GM12878 (cell line): ENCODE results near the gene PRR16. TPM values are rescaled to one million over a fixed set of nuclear protein-coding genes. Genes with fewer than 3 reads are reported as not detected.
"Not testable (repeated sequence)": the region's sequence is repeated elsewhere in the genome, so short reads cannot be mapped to it uniquely, and the experiment has no call there.

Experiments
- ATAC-seq: fragments of 200-7000 bp; cut with Tn5 transposase; 3 replicates; pipeline ENCODE4 v1.9.1; 2020; ENCODE audit warnings: mild to moderate bottlenecking, moderate library complexity
- BruUV-seq: library from RNA; stranded (reverse); fragments of 400-500 nt; replicated peaks from 2 replicates; lab custom pipeline; 2021; lab: Mats Ljungman, UMichigan
- CTCF ChIA-PET: fragments of 300-600 bp; sonication (Branson Sonifier 250); formaldehyde crosslinking; extraction: SDS; loops from one replicate; lab custom pipeline; 2021; ENCODE audit warnings: inconsistent platforms; lab: Yijun Ruan, JAX
- POLR2A ChIA-PET: fragments of 350-600 bp; formaldehyde crosslinking; extraction: SDS; loops from one replicate; lab custom pipeline; 2021; ENCODE audit warnings: inconsistent platforms; lab: Charles Lee
- RAD21 ChIA-PET: fragments of 300-600 bp; sonication (Branson Sonifier 250); formaldehyde crosslinking; loops from one replicate; lab custom pipeline; 2023; ENCODE audit warnings: antibody characterized with exemption; ENCODE audit not compliant: unreplicated experiment; lab: Charles Lee
- SMC1A ChIA-PET: fragments of 300-600 bp; sonication (Branson Sonifier 250); formaldehyde crosslinking; loops from one replicate; lab custom pipeline; 2023; ENCODE audit not compliant: unreplicated experiment, uncharacterized antibody; lab: Charles Lee
- DNase-seq: peaks from one replicate; pipeline ENCODE4 v3.0.0-alpha.2; 2011; ENCODE audit warnings: low read depth, low spot score
- FAIRE-seq: peaks from 3 replicates; lab custom pipeline; 2011; peaks lifted over from hg19 to GRCh38; lab: Jason Lieb, UNC
- H2AFZ ChIP-seq: 2 replicates; pipeline ENCODE4 v1.6.0; 2011; ENCODE audit warnings: low read depth, low read length, control low read depth; ENCODE audit not compliant: control insufficient read depth
- H3K27ac ChIP-seq: 2 replicates; pipeline ENCODE4 v1.5.1; 2011; ENCODE audit warnings: control low read depth; ENCODE audit not compliant: control insufficient read depth, insufficient read depth
- H3K27me3 ChIP-seq, 2 experiments: replicated peaks in 1 of 2; 2 replicates each; pipeline versions ENCODE4 v1.6.0 to v1.6.1; 2011; ENCODE audit warnings: low read length in 1 of 2; ENCODE audit not compliant: control insufficient read depth in 2 of 2, insufficient read depth in 2 of 2
- H3K36me3 ChIP-seq, 2 experiments: 2 replicates each; pipeline ENCODE4 v1.5.1; 2011; ENCODE audit warnings: low read length in 1 of 2; ENCODE audit not compliant: control insufficient read depth in 2 of 2, insufficient read depth in 2 of 2
- H3K4me1 ChIP-seq: 2 replicates; pipeline ENCODE4 v1.6.1; 2011; ENCODE audit warnings: mild to moderate bottlenecking, low read length, moderate library complexity, mixed read lengths; ENCODE audit not compliant: control insufficient read depth, insufficient read depth
- H3K4me2 ChIP-seq: 2 replicates; pipeline ENCODE4 v1.6.0; 2011; ENCODE audit warnings: control low read depth; ENCODE audit not compliant: control insufficient read depth, insufficient read depth
- H3K4me3 ChIP-seq: fragments of 200-600 bp; sonication (generic); 2 replicates; pipeline ENCODE4 v1.5.1; 2016
- H3K79me2 ChIP-seq: 2 replicates; pipeline ENCODE4 v1.6.0; 2011; ENCODE audit warnings: low read length; ENCODE audit not compliant: control insufficient read depth, insufficient read depth
- H3K9ac ChIP-seq: 2 replicates; pipeline ENCODE4 v1.8.0; 2011; ENCODE audit warnings: low read length, control low read depth, mixed read lengths; ENCODE audit not compliant: control insufficient read depth, insufficient read depth
- H3K9me3 ChIP-seq: replicated peaks from 3 replicates; pipeline ENCODE4 v1.5.1; 2011; ENCODE audit warnings: mild to moderate bottlenecking, low read length; ENCODE audit not compliant: control insufficient read depth, insufficient read depth
- H4K20me1 ChIP-seq: 2 replicates; pipeline ENCODE4 v1.6.0; 2011; ENCODE audit not compliant: control insufficient read depth, insufficient read depth
- WGBS: methylation state at CpG from one replicate; pipeline ENCODE4 v1.1.6; 2016; ENCODE audit warnings: low lambda C conversion rate; ENCODE audit not compliant: insufficient replicate concordance, insufficient coverage; ENCODE audit errors: missing lambda C conversion rate; 5-methylcytosine and 5-hydroxymethylcytosine counted together
- in situ Hi-C: fragments of 300-500 bp; cut with MboI; formaldehyde crosslinking; loops from 9 replicates; pipeline ENCODE4 v1.14.3; 2018; ENCODE audit warnings: mixed read lengths
- intact Hi-C: fragments of 100-400 bp; cut with micrococcal nuclease; formaldehyde crosslinking; loops from one replicate; pipeline ENCODE4 v1.14.2; 2022; ENCODE audit not compliant: unreplicated experiment
- polyA plus RNA-seq, 11 experiments: library from polyadenylated mRNA; depleted of rRNA in 4 of 11; unstranded in 6 of 11; stranded (reverse) in 5 of 11; fragments of >200 nt; fragmentation: Nextera tagmentation in 4 of 11; fragmentation: Illumina TruSeq in 1 of 11; extraction: Ambion mirVana in 4 of 11; extraction: Trizol in 1 of 11; gene quantifications; 1 replicate in 1 of 11; 2 replicates in 10 of 11; pipeline versions ENCODE4 v1.2.1 to v1.2.3, GENCODE V29; 2011 to 2016; ENCODE audit warnings: inconsistent platforms in 2 of 11, missing spikeins in 2 of 11, low read depth in 1 of 11
- total RNA-seq, 4 experiments: library from RNA; depleted of rRNA in 3 of 4; stranded (reverse); fragments of >200 nt in 3 of 4; fragmentation: Illumina TruSeq in 1 of 4; extraction: Trizol in 1 of 4; gene quantifications; 2 replicates each; pipeline versions ENCODE4 v1.2.1 to v1.2.3, GENCODE V29; 2013 to 2021

The PRR16 gene
- total and polyA plus RNA-seq, 10 of the 15 experiments (the other 5 are each of a cell fraction or from before 2014, with no cell fraction given) = not detected

- FAIRE-seq, DNase-seq, POLR2A ChIA-PET, H3K27ac ChIP-seq, H3K27me3 ChIP-seq, H2AFZ ChIP-seq, H3K4me2 ChIP-seq, RAD21 ChIA-PET, H3K9me3 ChIP-seq, H3K79me2 ChIP-seq, H3K36me3 ChIP-seq, CTCF ChIA-PET, BruUV-seq, H3K4me1 ChIP-seq, intact Hi-C loops, SMC1A ChIA-PET, in situ Hi-C loops, H3K4me3 ChIP-seq, H4K20me1 ChIP-seq, H3K9ac ChIP-seq, ATAC-seq: not testable (repeated sequence)
- WGBS = 57% methylated on average over 11 of the region's 12 CpGs
Measured at GRCh38 chr5:120700653-120701052, 236.6 kb downstream of the PRR16 start.

GRCh38 chr5:120702817-120703538 lies 238.9 kb downstream of the PRR16 start:
- H3K36me3 ChIP-seq, H2AFZ ChIP-seq, DNase-seq, FAIRE-seq, CTCF ChIA-PET, H3K9me3 ChIP-seq, H3K9ac ChIP-seq, H3K4me3 ChIP-seq, H3K79me2 ChIP-seq, in situ Hi-C loops, H3K4me1 ChIP-seq, H3K27ac ChIP-seq, H4K20me1 ChIP-seq, H3K4me2 ChIP-seq, ATAC-seq, POLR2A ChIA-PET, H3K27me3 ChIP-seq, RAD21 ChIA-PET, intact Hi-C loops, BruUV-seq: not testable (repeated sequence)
- SMC1A ChIA-PET = interaction anchor here (0.6 kb wide), 1 partner anchor 176 kb away, joined by 3 read pairs; no protein-coding TSS in a partner anchor
- WGBS = 28% methylated on average over 16 of the region's 16 CpGs
